Measurements from ENCODE around the gene VEZT.

GRCh38 chr12:95228617-95229016, 11.0 kb downstream of the VEZT start:
- TF ChIP-seq REST (IDR thresholded peaks at IDR 0.05; ENCODE audit: low read depth) (no peak), TEAD4 (IDR thresholded peaks at IDR 0.05) (no peak), RAD21 (IDR thresholded peaks at IDR 0.05; ENCODE audit: low read depth) (no peak)

All from Ishikawa (cell line).